Progenitor cell of endocrine pancreas (in vitro differentiated cells): ENCODE data around the gene C1QTNF8. TPM values are rescaled to one million over a fixed set of nuclear protein-coding genes. Genes with fewer than 3 reads are reported as not detected.

Experiments
- DNase-seq: peaks from one replicate; pipeline ENCODE4 v3.0.0; 2021; ENCODE audit warnings: low spot score; ENCODE audit not compliant: unreplicated experiment
- H3K27ac Mint-ChIP-seq: 2 replicates; pipeline ENCODE4 v1.8.0; 2021; ENCODE audit warnings: mild to moderate bottlenecking, moderate library complexity, mixed read lengths
- H3K27me3 Mint-ChIP-seq: 2 replicates; pipeline ENCODE4 v1.8.0; 2021; ENCODE audit warnings: mixed read lengths
- H3K36me3 Mint-ChIP-seq: 2 replicates; pipeline ENCODE4 v1.8.0; 2022; ENCODE audit warnings: mixed read lengths; ENCODE audit not compliant: insufficient read depth
- H3K4me1 Mint-ChIP-seq: 2 replicates; pipeline ENCODE4 v1.8.0; 2021; ENCODE audit warnings: low read depth, mixed read lengths
- H3K4me3 Mint-ChIP-seq: 2 replicates; pipeline ENCODE4 v1.8.0; 2021; ENCODE audit warnings: low read depth, mild to moderate bottlenecking, moderate library complexity, mixed read lengths
- H3K9me3 Mint-ChIP-seq: 2 replicates; pipeline ENCODE4 v1.8.0; 2021; ENCODE audit warnings: low read depth, mixed read lengths
- total RNA-seq: library from RNA; stranded (reverse); gene quantifications from 2 replicates; pipeline ENCODE4 v1.2.1, GENCODE V29; 2021
- TF ChIP-seq, protein P1 (sequence below): fragments of 200-600 bp; sonication (generic); IDR thresholded peaks from one replicate; pipeline ENCODE4 v1.5.0; 2021; ENCODE audit warnings: antibody characterized with exemption, mild to moderate bottlenecking; ENCODE audit not compliant: unreplicated experiment

Gene C1QTNF8
- total RNA-seq, 1 donor from 2014 or later: not detected

DNA sequence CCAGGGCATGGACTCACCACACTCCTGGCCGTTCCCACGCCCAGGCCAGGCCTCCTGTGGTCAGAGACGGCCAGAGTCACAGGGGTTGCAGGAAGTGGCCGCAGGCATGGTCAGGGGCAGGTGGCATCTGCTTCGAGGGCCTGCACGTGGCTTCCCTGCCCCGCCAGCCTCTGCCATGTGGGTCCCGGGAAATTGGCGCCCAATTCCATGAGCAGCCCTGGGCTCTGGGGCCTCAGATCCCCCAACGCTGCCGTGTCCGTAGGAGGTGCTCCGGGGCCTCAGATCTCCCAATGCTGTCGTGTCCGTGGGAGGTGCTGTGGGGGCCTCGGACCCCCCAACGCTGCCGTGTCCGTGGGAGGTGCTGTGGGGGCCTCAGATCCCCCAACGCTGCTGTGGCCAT, 33.1 kb downstream of the C1QTNF8 start:
- Mint-ChIP-seq H3K27ac (no peak overlapping the region), H3K4me3 (no peak overlapping the region), H3K9me3 (peaks cover 4% of the 10 kb centered on the region)

DNA sequence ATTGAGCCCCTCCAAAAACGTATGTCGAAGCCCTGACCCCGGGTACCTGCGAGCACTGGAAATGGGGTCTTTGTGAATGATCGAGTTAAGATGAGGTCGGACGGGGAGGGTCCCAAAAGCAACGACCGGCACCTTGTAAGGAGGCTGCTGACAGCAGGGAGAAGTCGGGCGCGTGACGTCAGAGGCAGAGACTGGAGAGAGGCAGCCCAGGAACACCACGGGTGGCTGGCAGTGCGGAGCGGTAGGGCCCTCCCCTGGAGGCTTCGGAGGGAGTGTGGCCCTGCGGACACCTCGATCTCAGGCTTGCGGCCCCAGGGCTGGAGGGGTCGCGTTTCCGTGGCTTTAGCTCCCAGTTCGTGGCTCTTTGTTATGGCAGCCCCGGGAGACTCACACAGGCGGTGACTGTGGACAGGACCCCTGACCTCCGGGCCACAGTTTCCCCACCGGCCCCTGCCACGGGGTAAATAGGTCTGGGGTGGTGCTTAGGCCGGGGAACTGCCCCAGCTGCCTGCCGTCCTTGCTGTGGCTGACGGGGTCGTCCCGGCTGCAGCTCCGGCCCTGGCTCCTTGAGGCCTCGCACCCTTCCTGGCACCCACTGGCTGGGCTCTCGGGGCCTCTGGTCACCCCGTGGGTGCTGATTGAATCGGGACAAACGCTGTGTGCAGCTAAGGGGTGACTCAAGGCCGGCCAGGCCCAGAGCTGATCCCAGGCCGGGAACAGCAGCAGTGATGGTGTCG, 34.1 kb downstream of the C1QTNF8 start:
- Mint-ChIP-seq H3K4me3 (no peak overlapping the region), H3K36me3 (no peaks in the 10 kb centered on the region), H3K9me3 (peaks cover 4% of the 10 kb centered on the region), H3K27me3 (peaks cover 14% of the 10 kb centered on the region), H3K4me1 (no peaks in the 10 kb centered on the region), H3K27ac (no peak overlapping the region)
- TF ChIP-seq, protein P1, sequence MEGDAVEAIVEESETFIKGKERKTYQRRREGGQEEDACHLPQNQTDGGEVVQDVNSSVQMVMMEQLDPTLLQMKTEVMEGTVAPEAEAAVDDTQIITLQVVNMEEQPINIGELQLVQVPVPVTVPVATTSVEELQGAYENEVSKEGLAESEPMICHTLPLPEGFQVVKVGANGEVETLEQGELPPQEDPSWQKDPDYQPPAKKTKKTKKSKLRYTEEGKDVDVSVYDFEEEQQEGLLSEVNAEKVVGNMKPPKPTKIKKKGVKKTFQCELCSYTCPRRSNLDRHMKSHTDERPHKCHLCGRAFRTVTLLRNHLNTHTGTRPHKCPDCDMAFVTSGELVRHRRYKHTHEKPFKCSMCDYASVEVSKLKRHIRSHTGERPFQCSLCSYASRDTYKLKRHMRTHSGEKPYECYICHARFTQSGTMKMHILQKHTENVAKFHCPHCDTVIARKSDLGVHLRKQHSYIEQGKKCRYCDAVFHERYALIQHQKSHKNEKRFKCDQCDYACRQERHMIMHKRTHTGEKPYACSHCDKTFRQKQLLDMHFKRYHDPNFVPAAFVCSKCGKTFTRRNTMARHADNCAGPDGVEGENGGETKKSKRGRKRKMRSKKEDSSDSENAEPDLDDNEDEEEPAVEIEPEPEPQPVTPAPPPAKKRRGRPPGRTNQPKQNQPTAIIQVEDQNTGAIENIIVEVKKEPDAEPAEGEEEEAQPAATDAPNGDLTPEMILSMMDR: no peak
- no peak for DNase-seq

More for the DNA sequence above, 33.1 kb downstream of the C1QTNF8 start:
- TF ChIP-seq, protein P1: no peak
- Mint-ChIP-seq H3K36me3 (no peaks in the 10 kb centered on the region), H3K4me1 (no peaks in the 10 kb centered on the region), H3K27me3 (peaks cover 20% of the 10 kb centered on the region)
- no peak for DNase-seq

DNA sequence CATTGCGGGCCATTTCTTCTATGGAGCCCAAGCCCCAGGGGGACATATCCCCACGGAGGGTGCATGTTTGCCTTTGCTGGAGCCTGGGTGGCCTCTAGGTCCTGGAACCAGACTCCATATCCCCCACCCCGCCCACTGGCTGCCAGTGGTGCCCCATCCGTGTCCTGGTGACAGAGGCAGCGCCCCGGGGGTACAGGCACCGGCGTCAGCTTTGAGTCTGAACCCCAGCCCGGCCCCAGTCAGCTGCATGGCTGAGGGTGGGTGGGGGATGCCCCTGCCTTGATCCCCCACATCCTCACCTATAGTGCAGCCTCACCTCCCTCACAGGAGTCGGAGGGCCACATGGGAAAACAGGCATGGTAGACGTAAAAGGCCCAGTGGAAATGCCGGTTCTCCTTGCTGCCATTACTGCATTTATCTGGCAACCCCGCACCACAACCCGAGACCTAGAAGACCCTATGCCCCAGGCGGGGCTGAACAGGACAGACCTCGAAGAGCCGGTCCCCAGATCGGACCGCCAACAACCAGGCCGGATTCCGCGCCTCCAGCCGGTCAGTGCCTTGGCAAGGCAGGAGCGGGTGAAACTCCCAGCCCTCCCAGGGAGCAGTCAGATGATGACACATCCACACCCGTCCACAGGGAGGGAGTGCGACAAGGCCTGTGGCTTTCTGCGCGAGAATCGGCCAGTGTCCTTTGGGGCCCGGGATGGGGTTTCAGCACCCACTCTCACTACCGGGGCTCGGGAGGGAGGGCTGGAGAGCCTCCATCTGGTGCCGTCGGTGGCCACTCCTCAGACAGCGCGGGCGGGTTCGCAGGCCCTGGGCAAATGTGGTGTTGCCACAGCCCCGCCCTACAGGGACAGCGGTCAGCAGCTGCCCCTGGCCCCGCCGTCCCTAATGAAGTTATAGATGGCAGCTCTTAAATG, 35.4 kb downstream of the C1QTNF8 start:
- DNase-seq: no peak
- H3K36me3 Mint-ChIP-seq: no peaks in the 10 kb centered on the region
- H3K27ac Mint-ChIP-seq: no peak overlapping the region
- TF ChIP-seq, protein P1: no peak
- H3K27me3 Mint-ChIP-seq: peaks cover 11% of the 10 kb centered on the region
- H3K4me3 Mint-ChIP-seq: no peak overlapping the region
- no peaks in the 10 kb centered on the region for H3K4me1 Mint-ChIP-seq
- H3K9me3 Mint-ChIP-seq: peaks cover 4% of the 10 kb centered on the region

DNA sequence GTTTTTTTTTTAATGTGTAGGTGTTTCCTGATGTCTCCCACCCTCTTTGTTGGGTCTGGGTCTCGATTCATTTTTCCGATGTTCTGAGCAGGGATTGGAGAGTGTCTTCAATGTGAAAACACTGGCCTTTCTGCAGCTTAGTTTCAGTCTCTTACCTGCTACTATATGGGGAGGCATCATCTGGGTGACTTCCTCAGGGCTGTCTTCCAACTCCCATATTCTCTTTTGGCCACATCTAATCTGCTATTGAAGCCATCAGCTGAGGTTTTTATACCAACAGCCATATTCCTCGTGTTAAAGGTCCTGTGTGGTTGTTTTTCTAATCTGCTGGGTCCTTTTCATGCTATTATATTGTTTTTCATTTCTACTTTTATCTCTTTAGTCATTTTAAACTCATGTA, 36.7 kb downstream of the C1QTNF8 start:
- no peak for DNase-seq
- TF ChIP-seq, protein P1: no peak
- Mint-ChIP-seq H3K36me3 (no peaks in the 10 kb centered on the region), H3K4me1 (no peaks in the 10 kb centered on the region), H3K27ac (no peak overlapping the region), H3K9me3 (peaks cover 4% of the 10 kb centered on the region), H3K4me3 (no peak overlapping the region), H3K27me3 (peaks cover 7% of the 10 kb centered on the region)

DNA sequence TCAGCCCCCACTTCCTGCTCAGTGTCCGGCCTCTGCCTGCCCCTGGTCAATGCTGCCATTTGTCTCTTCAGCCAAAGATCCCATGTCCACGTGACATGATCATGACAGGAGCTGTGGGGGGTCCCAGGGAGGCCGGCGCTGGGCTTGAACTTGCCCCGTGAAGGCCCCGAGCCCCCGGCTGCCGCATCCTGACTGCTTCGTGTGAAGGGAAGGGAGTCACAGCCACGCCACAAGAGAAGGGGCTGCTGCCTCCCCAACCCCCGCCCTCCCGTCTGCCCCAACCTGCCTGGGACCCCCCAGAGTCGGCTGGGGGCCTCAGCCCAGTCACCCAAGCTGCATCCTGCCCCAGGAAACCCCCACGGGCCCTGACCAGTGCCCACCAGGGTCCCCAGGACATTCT, 37.8 kb downstream of the C1QTNF8 start:
- no peak overlapping the region for H3K4me3 Mint-ChIP-seq
- H3K36me3 Mint-ChIP-seq: no peaks in the 10 kb centered on the region
- no peak for DNase-seq
- H3K9me3 Mint-ChIP-seq: peaks cover 4% of the 10 kb centered on the region
- H3K27me3 Mint-ChIP-seq: peaks cover 4% of the 10 kb centered on the region
- no peak overlapping the region for H3K27ac Mint-ChIP-seq
- TF ChIP-seq, protein P1: no peak
- H3K4me1 Mint-ChIP-seq: no peaks in the 10 kb centered on the region
